Suprapubic skin (tissue), 4 donors: ENCODE measurements around the gene NPAS2. TPM values are rescaled to one million over a fixed set of nuclear protein-coding genes. Genes with fewer than 3 reads are reported as not detected.

Source experiments
- DNase-seq, 2 donors: peaks; one replicate each; pipeline ENCODE4 v3.0.0-alpha.2; 2019; ENCODE audit warnings: low spot score in 2 of 2
- H3K27ac ChIP-seq: fragments of 200-600 bp; sonication (generic); one replicate; pipeline ENCODE4 v1.5.1; 2019
- H3K27me3 ChIP-seq: fragments of 200-600 bp; sonication (generic); one replicate; pipeline ENCODE4 v1.5.1; 2019
- H3K36me3 ChIP-seq: fragments of 200-600 bp; sonication (generic); one replicate; pipeline ENCODE4 v1.5.1; 2019
- H3K4me1 ChIP-seq: fragments of 200-600 bp; sonication (generic); one replicate; pipeline ENCODE4 v1.5.1; 2019
- H3K4me3 ChIP-seq: fragments of 200-600 bp; sonication (generic); one replicate; pipeline ENCODE4 v1.5.1; 2019; ENCODE audit warnings: mild to moderate bottlenecking
- H3K9me3 ChIP-seq: fragments of 200-600 bp; sonication (generic); one replicate; pipeline ENCODE4 v1.5.1; 2019
- CTCF ChIP-seq, 2 donors: fragments of 200-600 bp in 1 of 2; fragments of 450-650 bp in 1 of 2; sonication (generic) in 1 of 2; IDR thresholded peaks; one replicate each; pipeline ENCODE4 v1.5.1; 2016 to 2019; ENCODE audit warnings: antibody characterized with exemption in 2 of 2, mild to moderate bottlenecking in 1 of 2, moderate library complexity in 1 of 2
- EP300 ChIP-seq: sonication (generic); formaldehyde crosslinking; IDR thresholded peaks from one replicate; pipeline ENCODE4 v1.6.1; 2017; ENCODE audit warnings: antibody characterized with exemption
- POLR2A ChIP-seq, 2 donors: fragments of 450-650 bp; IDR thresholded peaks; one replicate each; pipeline ENCODE4 v1.6.1; 2017; ENCODE audit warnings: antibody characterized with exemption in 2 of 2, mild to moderate bottlenecking in 2 of 2, moderate library complexity in 2 of 2
- POLR2AphosphoS5 ChIP-seq, 3 donors: sonication (generic); formaldehyde crosslinking; IDR thresholded peaks; one replicate each; pipeline ENCODE4 v1.6.1; 2017; ENCODE audit warnings: antibody characterized with exemption in 3 of 3
- WGBS: methylation state at CpG from one replicate; pipeline ENCODE4 v1.1.5; 2018; 5-methylcytosine and 5-hydroxymethylcytosine counted together
- total RNA-seq, 4 donors: library from RNA; depleted of rRNA; stranded (reverse); fragments of >200 nt; gene quantifications; one replicate each; pipeline ENCODE4 v1.1.0, GENCODE V29; 2016

Gene NPAS2
- total RNA-seq, 4 donors from 2014 or later = 46.5 to 90.1 (median 62.9) TPM

- Histone ChIP-seq H3K4me3 (no peak overlapping the region), H3K9me3 (no peaks in the 10 kb centered on the region), H3K36me3 (no peaks in the 10 kb centered on the region), H3K27me3 (no peaks in the 10 kb centered on the region), H3K27ac (no peak overlapping the region), H3K4me1 (no peaks in the 10 kb centered on the region)
- no peak for DNase-seq
- TF ChIP-seq POLR2A (IDR thresholded peaks at IDR 0.05) (no peak), POLR2AphosphoS5 (IDR thresholded peaks at IDR 0.05) (no peak), EP300 (no peak), CTCF (IDR thresholded peaks at IDR 0.05) (no peak)
- 83% methylated on average over 6 of the region's 6 CpGs for WGBS
Measured at GRCh38 chr2:100803334-100803733, 16.6 kb upstream of the NPAS2 start.

GRCh38 chr2:100806550-100806949 is 13.4 kb upstream of the NPAS2 start:
- Histone ChIP-seq H3K9me3 (no peaks in the 10 kb centered on the region), H3K4me1 (no peaks in the 10 kb centered on the region), H3K4me3 (no peak overlapping the region), H3K36me3 (no peaks in the 10 kb centered on the region), H3K27me3 (no peaks in the 10 kb centered on the region), H3K27ac (no peak overlapping the region)
- TF ChIP-seq EP300 (no peak), POLR2AphosphoS5 (IDR thresholded peaks at IDR 0.05) (no peak), CTCF (IDR thresholded peaks at IDR 0.05) (no peak), POLR2A (IDR thresholded peaks at IDR 0.05) (no peak)
- DNase-seq = no peak
- 82% methylated on average over 3 of the region's 3 CpGs for WGBS

GRCh38 chr2:100807707-100808106 is 12.2 kb upstream of the NPAS2 start:
- Histone ChIP-seq H3K4me1 (no peaks in the 10 kb centered on the region), H3K9me3 (no peaks in the 10 kb centered on the region), H3K36me3 (no peaks in the 10 kb centered on the region), H3K27me3 (no peaks in the 10 kb centered on the region), H3K4me3 (no peak overlapping the region), H3K27ac (no peak overlapping the region)
- TF ChIP-seq EP300 (no peak), POLR2A (IDR thresholded peaks at IDR 0.05) (no peak), CTCF (IDR thresholded peaks at IDR 0.05) (no peak)
- no peak for DNase-seq
- WGBS = 87% methylated on average over 4 of the region's 4 CpGs

GRCh38 chr2:100808582-100808981 is 11.4 kb upstream of the NPAS2 start:
- Histone ChIP-seq H3K9me3 (no peaks in the 10 kb centered on the region), H3K4me3 (no peak overlapping the region), H3K27ac (no peak overlapping the region), H3K36me3 (no peaks in the 10 kb centered on the region), H3K27me3 (no peaks in the 10 kb centered on the region), H3K4me1 (peaks cover 5% of the 10 kb centered on the region)
- TF ChIP-seq EP300 (no peak), CTCF (IDR thresholded peaks at IDR 0.05) (no peak), POLR2AphosphoS5 (IDR thresholded peaks at IDR 0.05) (no peak), POLR2A (IDR thresholded peaks at IDR 0.05) (no peak)
- DNase-seq = no peak
- WGBS = 85% methylated on average over 4 of the region's 4 CpGs

- no peak overlapping the region for H3K27ac ChIP-seq
- H3K4me3 ChIP-seq = no peak overlapping the region
- no peaks in the 10 kb centered on the region for H3K36me3 ChIP-seq
- WGBS = 83% methylated on average over 3 of the region's 3 CpGs
- peaks cover 5% of the 10 kb centered on the region for H3K4me1 ChIP-seq
- H3K9me3 ChIP-seq = no peaks in the 10 kb centered on the region
- TF ChIP-seq POLR2AphosphoS5 (IDR thresholded peaks at IDR 0.05) (no peak), EP300 (no peak), POLR2A (IDR thresholded peaks at IDR 0.05) (no peak), CTCF (IDR thresholded peaks at IDR 0.05) (no peak)
- no peak for DNase-seq
- H3K27me3 ChIP-seq = no peaks in the 10 kb centered on the region
Measured at GRCh38 chr2:100809506-100809905, 10.4 kb upstream of the NPAS2 start.
